Urothelium cell line (cell line): ENCODE data around the gene PARVB.

ENCODE experiments used
- DNase-seq: peaks from one replicate; pipeline ENCODE4 v3.0.0; 2011; ENCODE audit warnings: low spot score, mixed read lengths
- FAIRE-seq: peaks from 2 replicates; lab custom pipeline; 2011; peaks lifted over from hg19 to GRCh38; lab: Jason Lieb, UNC

Gene PARVB

GRCh38 chr22:44082801-44083200 lies 58.7 kb downstream of the PARVB start:
- DNase-seq (no peak), FAIRE-seq (no peak)

- FAIRE-seq (no peak), DNase-seq (no peak)
Observed at GRCh38 chr22:44084044-44084772, 60.1 kb downstream of the PARVB start.

- DNase-seq = peak; percentile 64
- FAIRE-seq = no peak
Observed at GRCh38 chr22:44085743-44086270, 61.7 kb downstream of the PARVB start.

GRCh38 chr22:44086271-44087088 lies 62.4 kb downstream of the PARVB start:
- DNase-seq (no peak), FAIRE-seq (no peak)

GRCh38 chr22:44087089-44087430 lies 63.0 kb downstream of the PARVB start:
- DNase-seq = no peak
- FAIRE-seq = no peak

GRCh38 chr22:44088976-44089570 lies 65.0 kb downstream of the PARVB start:
- FAIRE-seq (peak; percentile 81), DNase-seq (peak; percentile 49)

GRCh38 chr22:44089717-44090570 lies 65.8 kb downstream of the PARVB start:
- DNase-seq = no peak
- no peak for FAIRE-seq

- no peak for FAIRE-seq
- no peak for DNase-seq
Observed at GRCh38 chr22:44090571-44090905, 66.4 kb downstream of the PARVB start.

GRCh38 chr22:44091021-44091721 lies 67.1 kb downstream of the PARVB start:
- no peak for FAIRE-seq
- peak; percentile 37 for DNase-seq

- FAIRE-seq = no peak
Observed at GRCh38 chr22:44091751-44092150, 67.6 kb downstream of the PARVB start.

GRCh38 chr22:44092636-44093220 lies 68.6 kb downstream of the PARVB start:
- no peak for DNase-seq
- no peak for FAIRE-seq

More at GRCh38 chr22:44091751-44092150, 67.6 kb downstream of the PARVB start:
- no peak for DNase-seq

- no peak for DNase-seq
- no peak for FAIRE-seq
Observed at GRCh38 chr22:44093791-44094190, 69.7 kb downstream of the PARVB start.

GRCh38 chr22:44094751-44095302 lies 70.7 kb downstream of the PARVB start:
- FAIRE-seq = no peak

GRCh38 chr22:44096736-44097135 lies 72.6 kb downstream of the PARVB start:
- DNase-seq (no peak), FAIRE-seq (no peak)

More at GRCh38 chr22:44094751-44095302, 70.7 kb downstream of the PARVB start:
- no peak for DNase-seq

GRCh38 chr22:44097263-44098020 lies 73.3 kb downstream of the PARVB start:
- FAIRE-seq = no peak
- no peak for DNase-seq

GRCh38 chr22:44098021-44098739 lies 74.1 kb downstream of the PARVB start:
- DNase-seq = no peak
- no peak for FAIRE-seq

GRCh38 chr22:44098966-44099530 lies 74.9 kb downstream of the PARVB start:
- DNase-seq = no peak
- no peak for FAIRE-seq

- DNase-seq (no peak), FAIRE-seq (no peak)
Observed at GRCh38 chr22:44099696-44100095, 75.6 kb downstream of the PARVB start.
